Smooth muscle cell (in vitro differentiated cells): Measurements from ENCODE around the gene PPWD1. TPM values are rescaled to one million over a fixed set of nuclear protein-coding genes. Genes with fewer than 3 reads are reported as not detected.

Experiments
- DNase-seq: peaks from one replicate; lab custom pipeline; 2025; ENCODE audit not compliant: unreplicated experiment; lab: John Stamatoyannopoulos, UW
- H2AFZ ChIP-seq: fragments of 200-600 bp; sonication (generic); 2 replicates; pipeline ENCODE4 v1.6.0; 2016; ENCODE audit warnings: antibody characterized with exemption, low read depth, mild to moderate bottlenecking
- H3F3A ChIP-seq: fragments of 200-600 bp; sonication (generic); 2 replicates; pipeline ENCODE4 v1.6.0; 2017; ENCODE audit warnings: antibody characterized with exemption, low read depth
- H3K27ac ChIP-seq: fragments of 200-600 bp; sonication (generic); 2 replicates; pipeline ENCODE4 v1.5.1; 2016; ENCODE audit warnings: low read depth, mild to moderate bottlenecking
- H3K27me3 ChIP-seq: fragments of 200-600 bp; sonication (generic); 2 replicates; pipeline ENCODE4 v1.6.1; 2016; ENCODE audit warnings: low read depth, mild to moderate bottlenecking
- H3K36me3 ChIP-seq: fragments of 200-600 bp; sonication (generic); 2 replicates; pipeline ENCODE4 v1.5.1; 2016; ENCODE audit warnings: low read depth
- H3K4me1 ChIP-seq: fragments of 200-600 bp; sonication (generic); 2 replicates; pipeline ENCODE4 v1.5.1; 2016; ENCODE audit warnings: low read depth
- H3K4me2 ChIP-seq: fragments of 200-600 bp; sonication (generic); 2 replicates; pipeline ENCODE4 v1.6.0; 2016; ENCODE audit warnings: mild to moderate bottlenecking
- H3K4me3 ChIP-seq: fragments of 200-600 bp; sonication (generic); 2 replicates; pipeline ENCODE4 v1.5.1; 2016; ENCODE audit warnings: mild to moderate bottlenecking
- H3K79me2 ChIP-seq: fragments of 200-600 bp; sonication (generic); 2 replicates; pipeline ENCODE4 v1.6.0; 2016; ENCODE audit warnings: low read depth, mild to moderate bottlenecking
- H3K9ac ChIP-seq: fragments of 200-600 bp; sonication (generic); 2 replicates; pipeline ENCODE4 v1.6.0; 2016; ENCODE audit warnings: low read depth
- H3K9me3 ChIP-seq: fragments of 200-600 bp; sonication (generic); replicated peaks from 2 replicates; pipeline ENCODE4 v1.5.1; 2016; ENCODE audit warnings: low read depth
- H4K20me1 ChIP-seq: fragments of 200-600 bp; sonication (generic); 2 replicates; pipeline ENCODE4 v1.6.0; 2016; ENCODE audit warnings: low read depth
- WGBS: methylation state at CpG from one replicate; pipeline ENCODE4 v1.1.7; 2016; ENCODE audit warnings: low lambda C conversion rate; 5-methylcytosine and 5-hydroxymethylcytosine counted together
- polyA plus RNA-seq: library from polyadenylated mRNA; unstranded; fragments of >200 nt; fragmentation: Nextera tagmentation; extraction: Ambion mirVana; gene quantifications from 2 replicates; pipeline ENCODE4 v1.2.1, GENCODE V29; 2016
- total RNA-seq: library from RNA; depleted of rRNA; stranded (reverse); fragments of >200 nt; gene quantifications from 2 replicates; pipeline ENCODE4 v1.2.3, GENCODE V29; 2014
- TF ChIP-seq, protein P1 (sequence below): fragments of 200-600 bp; sonication (generic); IDR thresholded peaks from 2 replicates; pipeline ENCODE4 v1.5.1; 2017; ENCODE audit warnings: borderline replicate concordance, mild to moderate bottlenecking, antibody characterized with exemption; ENCODE audit not compliant: insufficient read depth, poor library complexity, severe bottlenecking

Gene PPWD1
- total RNA-seq (51.4 and 56.9 TPM in 2 replicates), polyA plus RNA-seq (21.5 and 25.8 TPM in 2 replicates)

DNA sequence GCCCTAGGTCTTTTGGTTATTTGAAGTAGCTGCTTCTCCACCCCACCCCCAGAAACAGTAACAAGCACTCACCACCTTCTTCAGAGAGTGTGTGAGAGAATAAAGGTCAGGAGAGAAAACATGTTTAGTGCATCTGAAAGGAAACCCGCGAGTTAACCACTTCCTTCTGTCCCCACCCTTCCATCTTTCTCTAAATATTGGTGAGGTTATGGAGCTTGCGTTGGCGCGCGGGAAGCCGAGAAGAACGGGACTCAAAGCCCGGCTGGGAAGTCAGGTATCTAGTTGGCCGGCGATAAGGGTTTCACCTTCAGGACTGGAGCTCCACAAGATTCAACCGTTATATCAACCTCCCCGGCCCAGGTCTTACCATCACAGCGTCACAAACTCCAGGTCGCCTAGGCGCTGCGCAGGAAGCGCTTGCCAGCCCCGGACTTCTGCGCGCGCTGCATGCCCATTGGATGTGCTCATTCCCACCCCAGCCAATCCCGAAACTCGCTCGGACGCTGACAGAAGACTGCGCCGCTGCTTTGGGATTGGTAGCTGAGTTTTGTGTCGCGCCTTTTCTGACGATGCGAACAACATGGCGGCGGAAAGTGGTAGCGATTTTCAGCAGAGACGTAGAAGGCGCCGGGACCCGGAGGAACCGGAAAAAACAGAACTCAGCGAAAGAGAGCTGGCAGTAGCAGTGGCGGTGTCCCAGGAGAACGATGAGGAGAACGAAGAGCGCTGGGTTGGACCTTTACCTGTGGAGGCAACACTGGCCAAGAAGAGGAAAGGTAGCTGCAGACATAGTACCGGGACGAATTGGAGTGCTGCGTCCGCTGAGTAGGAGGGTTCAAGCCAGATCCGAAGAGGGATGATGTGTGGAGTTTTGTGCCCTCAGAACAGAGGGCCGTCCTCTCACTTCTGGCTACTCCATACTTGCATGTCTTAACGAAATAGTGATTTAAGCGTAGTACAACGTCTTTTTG is at the start of gene PPWD1, which contains the start of gene CENPK:
Gene PPWD1, plus strand, starts transcription at position 566 of the 971 bp plus-strand sequence. Its CDS starts 15 bp downstream, at position 581.
Gene CENPK, minus strand, starts transcription at position 438 of the 971 bp plus-strand sequence. CDS start 8,261 bp downstream, outside the sequence.
- DNase-seq = peak; percentile 80
- Histone ChIP-seq H3K27ac (peak within 1 kb of the TSS; percentile 95), H4K20me1 (no peaks in the 10 kb centered on the region), H3K79me2 (peaks cover 56% of the 10 kb centered on the region), H3K4me1 (peaks cover 17% of the 10 kb centered on the region), H2AFZ (peak within 1 kb of the TSS; percentile 98), H3K4me2 (peak within 1 kb of the TSS; percentile 98), H3K27me3 (no peaks in the 10 kb centered on the region), H3K36me3 (no peaks in the 10 kb centered on the region), H3K9me3 (no peaks in the 10 kb centered on the region), H3F3A (no peaks in the 10 kb centered on the region), H3K9ac (peak within 1 kb of the TSS; percentile 97), H3K4me3 (peak within 1 kb of the TSS; percentile 95)
- TF ChIP-seq, protein P1, sequence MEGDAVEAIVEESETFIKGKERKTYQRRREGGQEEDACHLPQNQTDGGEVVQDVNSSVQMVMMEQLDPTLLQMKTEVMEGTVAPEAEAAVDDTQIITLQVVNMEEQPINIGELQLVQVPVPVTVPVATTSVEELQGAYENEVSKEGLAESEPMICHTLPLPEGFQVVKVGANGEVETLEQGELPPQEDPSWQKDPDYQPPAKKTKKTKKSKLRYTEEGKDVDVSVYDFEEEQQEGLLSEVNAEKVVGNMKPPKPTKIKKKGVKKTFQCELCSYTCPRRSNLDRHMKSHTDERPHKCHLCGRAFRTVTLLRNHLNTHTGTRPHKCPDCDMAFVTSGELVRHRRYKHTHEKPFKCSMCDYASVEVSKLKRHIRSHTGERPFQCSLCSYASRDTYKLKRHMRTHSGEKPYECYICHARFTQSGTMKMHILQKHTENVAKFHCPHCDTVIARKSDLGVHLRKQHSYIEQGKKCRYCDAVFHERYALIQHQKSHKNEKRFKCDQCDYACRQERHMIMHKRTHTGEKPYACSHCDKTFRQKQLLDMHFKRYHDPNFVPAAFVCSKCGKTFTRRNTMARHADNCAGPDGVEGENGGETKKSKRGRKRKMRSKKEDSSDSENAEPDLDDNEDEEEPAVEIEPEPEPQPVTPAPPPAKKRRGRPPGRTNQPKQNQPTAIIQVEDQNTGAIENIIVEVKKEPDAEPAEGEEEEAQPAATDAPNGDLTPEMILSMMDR = no peak
- under 1% methylated on average over 54 of the region's 54 CpGs for WGBS

DNA sequence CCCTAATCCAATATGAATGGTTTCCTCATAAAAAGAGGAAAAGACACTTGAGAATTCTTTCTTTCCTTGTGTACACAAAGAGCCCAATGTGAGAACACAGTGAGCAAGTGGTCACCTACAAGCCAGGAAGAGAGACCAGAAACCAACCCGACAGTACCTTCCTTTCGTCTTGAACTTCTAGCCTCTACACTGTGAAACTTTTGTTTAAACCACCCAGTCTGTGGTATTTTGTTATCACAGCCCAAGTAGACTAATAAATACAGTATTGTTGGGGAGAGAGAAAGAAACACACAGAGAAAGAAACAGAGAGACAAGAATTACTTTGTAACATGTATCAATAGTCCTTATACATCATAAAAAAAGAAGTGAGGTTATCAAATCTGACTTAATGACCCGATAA is 37.4 kb upstream of the PPWD1 start:
- H3K4me2 ChIP-seq = no peak overlapping the region
- H3K79me2 ChIP-seq = no peaks in the 10 kb centered on the region
- WGBS = 96% methylated on average over 3 of the region's 3 CpGs
- H3K9ac ChIP-seq = no peak overlapping the region
- no peaks in the 10 kb centered on the region for H3K27me3 ChIP-seq
- no peaks in the 10 kb centered on the region for H3K36me3 ChIP-seq
- no peak overlapping the region for H3K4me3 ChIP-seq
- no peak for DNase-seq
- no peak overlapping the region for H3K27ac ChIP-seq
- H3F3A ChIP-seq = no peaks in the 10 kb centered on the region
- H3K4me1 ChIP-seq = no peaks in the 10 kb centered on the region
- H4K20me1 ChIP-seq = no peaks in the 10 kb centered on the region
- H2AFZ ChIP-seq = no peak overlapping the region
- no peaks in the 10 kb centered on the region for H3K9me3 ChIP-seq
- TF ChIP-seq, protein P1 = no peak

DNA sequence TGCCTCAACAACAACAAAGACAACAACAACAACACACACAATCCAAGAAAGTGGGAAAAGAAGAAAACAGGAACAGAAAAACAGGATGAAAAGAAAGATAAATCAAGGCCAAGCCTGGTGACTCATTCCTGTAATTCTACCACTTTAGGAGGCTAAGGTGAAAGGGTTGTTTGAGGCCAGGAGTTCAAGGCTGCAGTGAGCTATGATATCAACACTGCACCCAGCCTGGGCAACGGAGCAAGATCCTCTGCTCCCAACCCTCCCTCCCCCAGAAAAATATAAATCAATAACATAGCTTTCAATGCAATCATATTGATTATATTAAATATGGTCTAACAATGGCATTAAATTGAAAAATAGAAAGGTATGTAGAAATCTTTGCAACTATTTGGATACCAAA is 32.2 kb upstream of the PPWD1 start:
- no peaks in the 10 kb centered on the region for H3K79me2 ChIP-seq
- H3K27ac ChIP-seq = no peak overlapping the region
- WGBS = 100% methylated on average over 1 of the region's 1 CpG
- H3F3A ChIP-seq = no peaks in the 10 kb centered on the region
- H3K4me1 ChIP-seq = no peaks in the 10 kb centered on the region
- no peaks in the 10 kb centered on the region for H3K36me3 ChIP-seq
- H4K20me1 ChIP-seq = no peaks in the 10 kb centered on the region
- TF ChIP-seq, protein P1 = no peak
- no peak overlapping the region for H3K9ac ChIP-seq
- DNase-seq = no peak
- H2AFZ ChIP-seq = no peak overlapping the region
- no peak overlapping the region for H3K4me3 ChIP-seq
- H3K9me3 ChIP-seq = no peaks in the 10 kb centered on the region
- no peak overlapping the region for H3K4me2 ChIP-seq
- H3K27me3 ChIP-seq = no peaks in the 10 kb centered on the region
